Naive thymus-derived CD8-positive, alpha-beta T cell (primary cell): ENCODE data around the gene PLD1. TPM values are rescaled to one million over a fixed set of nuclear protein-coding genes. Genes with fewer than 3 reads are reported as not detected.

Experiments
- ATAC-seq, 2 donors: fragments of 150-1000 bp; cut with Tn5 transposase in 1 of 2; sonication (Bioruptor Pico), chemical (Tn5 transposase) in 1 of 2; 1 replicate in 1 of 2; 2 replicates in 1 of 2; pipeline ENCODE4 v1.10.0; 2021; ENCODE audit warnings: mild to moderate bottlenecking in 2 of 2, moderate library complexity in 2 of 2
- POLR2A ChIA-PET: fragments of 350-600 bp; sonication (Branson Sonifier 250); formaldehyde crosslinking; loops from one replicate; lab custom pipeline; 2021; ENCODE audit warnings: antibody characterized with exemption; lab: Charles Lee
- DNase-seq, 10 donors: peaks; one replicate each; pipeline versions ENCODE4 v3.0.0 to v3.0.0-alpha.2; 2020 to 2022
- H3K27ac Mint-ChIP-seq, 10 donors: one replicate each; pipeline ENCODE4 v1.8.0; 2020 to 2022; ENCODE audit warnings: mild to moderate bottlenecking in 10 of 10, mixed read lengths in 10 of 10, moderate library complexity in 4 of 10, inconsistent platforms in 1 of 10
- H3K27me3 Mint-ChIP-seq, 5 donors: one replicate each; pipeline ENCODE4 v1.8.0; 2021 to 2022; ENCODE audit warnings: mixed read lengths in 5 of 5
- H3K36me3 Mint-ChIP-seq, 3 donors: one replicate each; pipeline ENCODE4 v1.8.0; 2020 to 2022; ENCODE audit warnings: mixed read lengths in 3 of 3, mild to moderate bottlenecking in 2 of 3, inconsistent platforms in 1 of 3
- H3K4me1 Mint-ChIP-seq, 4 donors: one replicate each; pipeline ENCODE4 v1.8.0; 2021 to 2022; ENCODE audit warnings: mixed read lengths in 4 of 4
- H3K4me3 Mint-ChIP-seq, 10 donors: one replicate each; pipeline ENCODE4 v1.8.0; 2020 to 2022; ENCODE audit warnings: mild to moderate bottlenecking in 10 of 10, mixed read lengths in 10 of 10, moderate library complexity in 6 of 10, inconsistent platforms in 1 of 10
- H3K9me3 Mint-ChIP-seq, 9 donors: one replicate each; pipeline ENCODE4 v1.8.0; 2020 to 2022; ENCODE audit warnings: mixed read lengths in 9 of 9, mild to moderate bottlenecking in 3 of 9, inconsistent platforms in 1 of 9, moderate library complexity in 1 of 9
- polyA plus RNA-seq, 3 donors: library from polyadenylated mRNA; unstranded; fragments of 300-500 nt; fragmentation: Illumina TruSeq; gene quantifications; one replicate each; pipeline ENCODE4 v1.2.3, GENCODE V29; 2021
- total RNA-seq, 8 experiments: library from RNA in 2 of 8; stranded (reverse) in 2 of 8; gene quantifications; one replicate each; pipeline ENCODE4 v1.2.3 and lab custom pipeline; 2021 to 2026

The PLD1 gene
- total and polyA plus RNA-seq, 5 experiments from 2014 or later = 0.38 to 0.44 TPM; not detected in 3

- no peaks in the 10 kb centered on the region for H3K36me3 Mint-ChIP-seq
- POLR2A ChIA-PET = no interaction called here
- peaks cover 0 to 7% (median 0%) of the 10 kb centered on the region in 4 donors for H3K4me1 Mint-ChIP-seq
- ATAC-seq = peak in 1 of 2 donors; percentile 42
- no peaks in the 10 kb centered on the region for H3K9me3 Mint-ChIP-seq
- DNase-seq = no peak
- H3K4me3 Mint-ChIP-seq = no peak overlapping the region
- H3K27ac Mint-ChIP-seq = no peak overlapping the region
- peaks cover 0 to 2% (median 0%) of the 10 kb centered on the region in 5 donors for H3K27me3 Mint-ChIP-seq
Observed at GRCh38 chr3:171770689-171771620, 39.3 kb downstream of the PLD1 start.

GRCh38 chr3:171769461-171769860 is 40.8 kb downstream of the PLD1 start:
- Mint-ChIP-seq H3K4me1 (peaks cover 0 to 7% (median 0%) of the 10 kb centered on the region in 4 donors), H3K36me3 (no peaks in the 10 kb centered on the region), H3K4me3 (no peak overlapping the region), H3K27me3 (peaks cover 0 to 6% (median 2%) of the 10 kb centered on the region in 5 donors), H3K27ac (no peak overlapping the region), H3K9me3 (no peaks in the 10 kb centered on the region)
- DNase-seq (no peak), ATAC-seq (no peak)
- POLR2A ChIA-PET = no interaction called here

GRCh38 chr3:171768986-171769385 is 41.3 kb downstream of the PLD1 start:
- H3K27ac Mint-ChIP-seq = no peak overlapping the region
- ATAC-seq = no peak

GRCh38 chr3:171768281-171768900 is 41.9 kb downstream of the PLD1 start:
- peaks cover 0 to 9% (median 2%) of the 10 kb centered on the region in 5 donors for H3K27me3 Mint-ChIP-seq
- no peak for ATAC-seq
- H3K9me3 Mint-ChIP-seq = no peaks in the 10 kb centered on the region
- H3K36me3 Mint-ChIP-seq = no peaks in the 10 kb centered on the region
- no peak overlapping the region for H3K4me3 Mint-ChIP-seq
- no peak for DNase-seq
- POLR2A ChIA-PET = no interaction called here
- peaks cover 0 to 7% (median 0%) of the 10 kb centered on the region in 4 donors for H3K4me1 Mint-ChIP-seq
- no peak overlapping the region for H3K27ac Mint-ChIP-seq

More at GRCh38 chr3:171768986-171769385, 41.3 kb downstream of the PLD1 start:
- Mint-ChIP-seq H3K4me3 (no peak overlapping the region), H3K9me3 (no peaks in the 10 kb centered on the region), H3K4me1 (peaks cover 0 to 7% (median 0%) of the 10 kb centered on the region in 4 donors), H3K36me3 (no peaks in the 10 kb centered on the region), H3K27me3 (peaks cover 0 to 9% (median 2%) of the 10 kb centered on the region in 5 donors)
- POLR2A ChIA-PET = no interaction called here
- DNase-seq = no peak

- Mint-ChIP-seq H3K27me3 (peaks cover 1 to 27% (median 4%) of the 10 kb centered on the region in 5 donors), H3K36me3 (no peaks in the 10 kb centered on the region), H3K4me1 (peaks cover 0 to 4% (median 0%) of the 10 kb centered on the region in 4 donors), H3K27ac (no peak overlapping the region), H3K4me3 (no peak overlapping the region), H3K9me3 (no peaks in the 10 kb centered on the region)
- DNase-seq = no peak
- ATAC-seq = no peak
- POLR2A ChIA-PET = no interaction called here
Observed at GRCh38 chr3:171765511-171765887, 44.8 kb downstream of the PLD1 start.

- H3K36me3 Mint-ChIP-seq = no peaks in the 10 kb centered on the region
- POLR2A ChIA-PET = interaction anchor here (0.6 kb wide), 1 partner anchor 65 kb away, joined by 3 read pairs; no protein-coding TSS in a partner anchor
Observed at GRCh38 chr3:171763392-171763791, 46.9 kb downstream of the PLD1 start.

GRCh38 chr3:171760477-171760876 is 49.8 kb downstream of the PLD1 start:
- no peaks in the 10 kb centered on the region for H3K9me3 Mint-ChIP-seq
- H3K4me3 Mint-ChIP-seq = no peak overlapping the region
- POLR2A ChIA-PET = no interaction called here

More at GRCh38 chr3:171763392-171763791, 46.9 kb downstream of the PLD1 start:
- ATAC-seq (no peak), DNase-seq (no peak)
- H3K4me3 Mint-ChIP-seq = no peak overlapping the region
- H3K27me3 Mint-ChIP-seq = peaks cover 3 to 35% (median 6%) of the 10 kb centered on the region in 5 donors
- H3K4me1 Mint-ChIP-seq = peaks cover 0 to 4% (median 0%) of the 10 kb centered on the region in 4 donors
- no peak overlapping the region for H3K27ac Mint-ChIP-seq
- no peaks in the 10 kb centered on the region for H3K9me3 Mint-ChIP-seq

GRCh38 chr3:171758109-171758508 is 52.2 kb downstream of the PLD1 start:
- Mint-ChIP-seq H3K27me3 (peaks cover 3 to 25% (median 8%) of the 10 kb centered on the region in 5 donors), H3K27ac (no peak overlapping the region), H3K36me3 (no peaks in the 10 kb centered on the region), H3K9me3 (no peaks in the 10 kb centered on the region), H3K4me1 (no peaks in the 10 kb centered on the region), H3K4me3 (no peak overlapping the region)
- POLR2A ChIA-PET = no interaction called here
- ATAC-seq = no peak
- DNase-seq = no peak

More at GRCh38 chr3:171760477-171760876, 49.8 kb downstream of the PLD1 start:
- ATAC-seq = no peak
- DNase-seq = no peak
- Mint-ChIP-seq H3K36me3 (no peaks in the 10 kb centered on the region), H3K27ac (no peak overlapping the region), H3K27me3 (peaks cover 3 to 35% (median 9%) of the 10 kb centered on the region in 5 donors), H3K4me1 (no peaks in the 10 kb centered on the region)

GRCh38 chr3:171757361-171758034 is 52.8 kb downstream of the PLD1 start:
- Mint-ChIP-seq H3K27ac (no peak overlapping the region), H3K9me3 (no peaks in the 10 kb centered on the region), H3K4me3 (no peak overlapping the region), H3K27me3 (peaks cover 2 to 25% (median 7%) of the 10 kb centered on the region in 5 donors), H3K36me3 (no peaks in the 10 kb centered on the region), H3K4me1 (no peaks in the 10 kb centered on the region)
- POLR2A ChIA-PET = no interaction called here
- ATAC-seq = no peak
- no peak for DNase-seq

- POLR2A ChIA-PET = no interaction called here
- Mint-ChIP-seq H3K27me3 (peaks cover 2 to 9% (median 6%) of the 10 kb centered on the region in 5 donors), H3K4me1 (no peaks in the 10 kb centered on the region), H3K9me3 (no peaks in the 10 kb centered on the region), H3K36me3 (no peaks in the 10 kb centered on the region), H3K27ac (no peak overlapping the region), H3K4me3 (no peak overlapping the region)
- ATAC-seq (no peak), DNase-seq (no peak)
Observed at GRCh38 chr3:171755656-171756055, 54.6 kb downstream of the PLD1 start.

- Mint-ChIP-seq H3K36me3 (no peaks in the 10 kb centered on the region), H3K27me3 (peaks cover 2 to 7% (median 4%) of the 10 kb centered on the region in 5 donors), H3K9me3 (no peaks in the 10 kb centered on the region), H3K4me1 (no peaks in the 10 kb centered on the region), H3K27ac (no peak overlapping the region), H3K4me3 (no peak overlapping the region)
- DNase-seq = no peak
- POLR2A ChIA-PET = no interaction called here
- ATAC-seq = no peak
Observed at GRCh38 chr3:171755015-171755589, 55.2 kb downstream of the PLD1 start.

- Mint-ChIP-seq H3K9me3 (no peaks in the 10 kb centered on the region), H3K4me1 (no peaks in the 10 kb centered on the region), H3K27me3 (peaks cover 0 to 15% (median 6%) of the 10 kb centered on the region in 5 donors), H3K4me3 (no peak overlapping the region), H3K27ac (no peak overlapping the region), H3K36me3 (no peaks in the 10 kb centered on the region)
- no peak for DNase-seq
- POLR2A ChIA-PET = no interaction called here
- ATAC-seq = no peak
Observed at GRCh38 chr3:171753665-171754408, 56.4 kb downstream of the PLD1 start.
